GM21786 (cell line): Measurements from ENCODE around the gene FAM43B.

Source experiments
- ATAC-seq: cut with Tn5 transposase; IDR thresholded peaks from one replicate; pipeline ENCODE4 v1.9.1; 2021; ENCODE audit not compliant: unreplicated experiment

Gene FAM43B

DNA sequence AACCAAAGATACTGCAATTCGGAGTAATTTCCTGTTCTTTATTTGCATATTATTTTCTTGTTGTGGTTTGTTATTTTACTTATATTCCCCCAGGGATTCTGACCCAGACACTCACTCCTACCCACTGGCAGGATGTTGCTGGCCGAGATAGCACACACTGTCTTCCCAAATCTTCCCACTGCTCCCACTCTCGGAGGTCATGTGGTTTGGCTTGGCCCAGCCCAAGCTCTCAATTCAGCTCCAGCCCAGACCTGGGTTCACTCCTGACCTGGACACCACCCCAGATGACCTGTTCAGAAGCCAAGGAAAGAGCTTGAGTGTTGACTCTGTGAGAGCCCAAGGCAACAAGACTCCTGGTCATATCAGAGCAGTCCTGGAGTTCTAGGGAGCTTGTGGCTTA lies 1.2 kb upstream of the FAM43B start:
- ATAC-seq, result no peak

DNA sequence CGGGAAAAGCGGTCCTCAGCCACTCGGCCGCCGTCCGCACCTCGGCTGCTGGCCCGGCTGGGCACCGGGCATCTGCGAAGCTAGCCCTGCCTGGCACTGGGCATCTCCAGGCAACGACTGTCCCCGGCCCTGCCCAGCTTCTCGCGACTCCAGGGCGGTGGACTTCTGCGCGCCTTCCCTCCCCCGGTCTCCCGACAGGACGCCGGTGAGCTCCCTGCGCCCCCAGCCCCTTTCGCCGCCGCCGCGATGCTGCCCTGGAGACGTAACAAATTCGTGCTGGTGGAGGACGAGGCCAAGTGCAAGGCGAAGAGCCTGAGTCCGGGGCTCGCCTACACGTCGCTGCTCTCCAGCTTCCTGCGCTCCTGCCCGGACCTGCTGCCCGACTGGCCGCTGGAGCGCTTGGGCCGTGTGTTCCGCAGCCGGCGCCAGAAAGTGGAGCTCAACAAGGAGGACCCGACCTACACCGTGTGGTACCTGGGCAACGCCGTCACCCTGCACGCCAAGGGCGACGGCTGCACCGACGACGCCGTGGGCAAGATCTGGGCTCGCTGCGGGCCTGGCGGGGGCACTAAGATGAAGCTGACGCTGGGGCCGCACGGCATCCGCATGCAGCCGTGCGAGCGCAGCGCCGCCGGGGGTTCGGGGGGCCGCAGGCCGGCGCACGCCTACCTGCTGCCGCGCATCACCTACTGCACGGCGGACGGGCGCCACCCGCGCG lies 514 bp downstream of the FAM43B start:
- ATAC-seq, result no peak

DNA sequence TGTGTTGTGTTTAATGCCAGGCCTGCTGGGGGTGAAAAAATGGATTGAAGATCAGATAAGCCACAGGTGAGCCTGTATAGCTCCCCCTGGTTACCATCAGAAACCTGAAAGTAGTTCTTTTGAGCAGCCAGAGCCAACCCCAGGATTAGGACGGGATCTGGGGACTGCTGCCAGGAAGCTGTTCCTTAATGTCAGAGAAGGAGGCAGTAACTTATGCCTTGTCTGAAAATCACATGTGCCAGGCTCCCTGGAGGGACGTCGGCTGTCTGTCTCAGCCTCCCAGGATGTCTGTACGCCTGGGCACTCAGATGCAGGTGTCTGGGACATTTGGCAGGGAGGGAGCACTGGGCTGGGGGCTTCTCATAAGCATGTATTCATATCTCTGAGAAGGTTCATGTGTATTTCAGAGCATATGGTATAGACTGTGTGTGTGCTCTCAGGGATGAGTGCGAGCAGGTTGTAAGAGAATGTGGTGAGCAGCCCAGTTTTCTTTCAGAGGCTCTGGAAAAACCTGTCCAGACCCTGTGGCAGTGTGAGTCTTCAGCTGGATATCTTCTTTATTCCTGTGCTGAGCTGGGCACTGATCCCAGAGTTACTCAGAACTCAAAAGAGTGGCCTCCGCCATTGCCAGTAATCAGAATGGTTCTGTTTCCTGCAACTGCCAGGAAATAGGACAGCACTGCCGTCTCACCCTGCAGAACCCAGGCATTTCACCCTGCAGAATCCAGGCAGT lies 2.8 kb downstream of the FAM43B start:
- ATAC-seq, result no peak

DNA sequence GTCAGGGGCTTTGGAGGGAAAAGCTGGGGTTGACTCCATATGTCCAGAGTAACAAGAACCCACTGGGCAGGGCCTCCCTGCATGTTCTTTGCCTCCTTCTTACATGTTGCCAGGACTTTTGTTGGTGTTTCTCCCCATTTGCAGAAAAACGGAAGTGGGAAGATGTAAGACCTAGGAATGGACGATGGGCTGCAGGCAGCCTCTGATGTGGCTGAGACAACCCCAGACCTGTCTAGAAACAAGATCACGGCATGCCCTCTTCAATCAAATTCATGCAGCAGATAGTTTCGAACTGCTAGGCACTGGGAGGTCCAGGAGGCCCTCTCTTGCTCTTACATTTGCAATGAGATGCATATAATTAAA lies 3.4 kb downstream of the FAM43B start:
- ATAC-seq, result no peak

DNA sequence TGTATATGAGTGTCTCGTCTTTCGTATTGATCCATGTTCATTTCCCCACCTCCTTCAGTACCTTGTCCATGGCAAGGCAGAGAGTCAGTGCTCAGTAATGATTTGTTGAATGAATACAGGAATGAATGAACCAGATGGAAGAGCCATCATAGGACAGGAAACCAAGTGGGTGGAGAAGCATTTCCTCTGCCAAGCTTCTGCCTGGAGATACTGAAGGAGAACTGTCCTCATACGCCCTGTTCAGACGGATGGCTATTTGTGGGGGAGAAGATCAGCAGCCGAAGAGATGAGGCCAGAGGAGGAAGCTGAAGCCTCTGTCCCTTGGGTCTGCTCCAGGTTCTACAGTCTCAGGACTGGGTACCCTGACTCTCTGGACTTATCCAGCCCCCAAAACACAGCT lies 5.8 kb downstream of the FAM43B start:
- no peak for ATAC-seq

DNA sequence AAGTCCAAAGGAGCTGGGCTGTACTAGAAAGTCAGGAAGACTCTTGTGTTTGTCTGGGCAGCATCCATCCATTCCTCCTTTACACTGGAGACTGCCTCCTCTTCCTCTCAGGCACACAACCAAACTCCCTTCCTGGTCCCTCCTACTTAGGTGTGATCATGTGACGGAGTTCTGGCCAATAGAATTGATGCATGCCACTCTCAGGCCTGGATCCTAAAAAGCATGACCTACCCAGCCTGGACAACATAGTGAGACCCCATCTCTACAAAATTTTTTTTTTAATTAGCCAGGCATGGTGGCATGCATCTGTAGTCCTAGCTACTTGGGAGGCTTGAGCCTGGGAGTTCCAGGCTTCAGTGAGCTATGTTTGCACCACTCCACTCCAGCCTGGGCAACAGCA lies 8.6 kb downstream of the FAM43B start:
- ATAC-seq, result no peak

DNA sequence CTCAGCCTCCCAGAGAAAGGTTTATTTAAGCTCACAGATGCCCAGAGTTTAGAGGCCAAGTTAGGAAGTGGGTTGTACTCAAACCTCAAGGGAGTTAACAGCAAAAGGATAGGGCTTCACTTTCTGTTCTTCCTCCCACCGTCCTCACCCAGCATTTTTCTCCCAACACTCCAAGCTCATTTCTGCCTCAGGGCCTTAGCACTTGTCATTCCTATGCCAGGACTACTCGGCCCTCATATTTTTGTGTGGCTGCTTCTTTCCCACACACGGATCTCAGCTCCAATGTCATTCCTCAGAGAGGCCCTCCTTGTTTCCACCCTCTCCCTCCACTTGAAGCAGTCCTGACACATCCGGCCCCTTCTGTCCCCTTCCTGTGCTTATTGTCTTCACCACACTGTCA lies 12.9 kb downstream of the FAM43B start:
- no peak for ATAC-seq

DNA sequence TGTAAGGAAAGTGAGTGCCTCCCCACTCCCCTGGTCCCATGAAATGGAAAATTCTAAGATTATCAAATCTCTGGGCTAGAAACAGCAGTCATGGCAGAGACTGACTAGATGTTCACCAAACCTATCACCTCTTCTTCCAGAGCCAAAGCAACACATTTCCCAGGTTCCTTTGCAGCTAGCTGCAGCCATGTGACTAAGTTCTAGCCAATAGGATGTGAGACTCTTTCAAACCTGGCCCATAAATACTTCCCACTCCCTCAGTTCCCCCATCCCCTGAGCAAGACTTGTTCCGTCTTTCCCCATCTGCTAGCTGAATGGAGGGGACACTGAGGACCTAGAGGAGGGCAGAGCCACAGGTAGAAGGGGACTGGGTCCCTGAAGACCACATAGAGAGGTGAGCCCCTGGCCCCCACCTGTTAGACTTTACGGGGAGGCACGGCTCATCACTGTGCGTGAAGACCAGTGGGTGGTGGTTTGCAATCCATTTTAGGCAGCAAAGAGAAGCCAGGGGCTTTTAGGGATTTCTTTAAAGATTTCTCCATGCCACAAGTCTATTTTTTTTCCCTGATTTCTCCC lies 17.2 kb downstream of the FAM43B start:
- no peak for ATAC-seq

DNA sequence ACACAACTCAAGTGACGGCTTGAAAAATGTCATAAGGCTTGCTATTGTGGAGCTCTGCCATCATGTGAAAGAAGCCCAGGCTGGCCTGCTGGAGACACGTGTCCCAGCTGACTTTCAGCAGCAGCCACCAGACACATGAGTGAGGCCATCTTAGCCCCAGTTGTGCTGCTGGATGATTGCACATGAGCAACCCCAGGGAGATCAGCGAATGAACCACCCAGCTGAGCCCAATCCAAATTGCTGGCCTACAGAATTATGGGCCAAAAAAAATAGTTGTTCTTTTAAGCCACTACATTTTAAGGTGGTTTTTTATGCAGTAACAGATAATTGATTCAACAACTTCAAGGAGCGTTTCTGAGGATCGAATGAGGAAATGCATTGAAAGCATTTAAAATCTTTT lies 19.1 kb downstream of the FAM43B start:
- no peak for ATAC-seq

DNA sequence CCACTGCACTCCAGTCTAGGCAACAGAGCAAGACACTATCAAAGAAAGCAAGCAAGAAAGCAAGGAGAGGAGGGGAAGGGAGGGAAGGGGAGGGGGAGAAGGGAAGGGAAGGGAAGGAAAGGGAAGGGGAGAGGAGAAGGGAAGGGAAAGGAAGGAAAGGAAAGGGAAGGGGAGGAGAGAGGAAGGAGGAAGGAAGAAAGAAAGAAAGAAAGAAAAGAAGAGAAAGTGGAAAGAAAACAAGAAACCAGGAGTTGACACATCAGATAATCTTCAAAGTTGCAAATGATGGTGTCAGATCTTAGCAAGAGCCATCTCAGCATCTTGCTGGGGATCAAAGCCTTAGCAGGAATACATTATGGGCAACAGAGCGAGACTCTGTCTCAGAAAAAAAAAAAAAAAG lies 21.6 kb downstream of the FAM43B start:
- ATAC-seq, result no peak

DNA sequence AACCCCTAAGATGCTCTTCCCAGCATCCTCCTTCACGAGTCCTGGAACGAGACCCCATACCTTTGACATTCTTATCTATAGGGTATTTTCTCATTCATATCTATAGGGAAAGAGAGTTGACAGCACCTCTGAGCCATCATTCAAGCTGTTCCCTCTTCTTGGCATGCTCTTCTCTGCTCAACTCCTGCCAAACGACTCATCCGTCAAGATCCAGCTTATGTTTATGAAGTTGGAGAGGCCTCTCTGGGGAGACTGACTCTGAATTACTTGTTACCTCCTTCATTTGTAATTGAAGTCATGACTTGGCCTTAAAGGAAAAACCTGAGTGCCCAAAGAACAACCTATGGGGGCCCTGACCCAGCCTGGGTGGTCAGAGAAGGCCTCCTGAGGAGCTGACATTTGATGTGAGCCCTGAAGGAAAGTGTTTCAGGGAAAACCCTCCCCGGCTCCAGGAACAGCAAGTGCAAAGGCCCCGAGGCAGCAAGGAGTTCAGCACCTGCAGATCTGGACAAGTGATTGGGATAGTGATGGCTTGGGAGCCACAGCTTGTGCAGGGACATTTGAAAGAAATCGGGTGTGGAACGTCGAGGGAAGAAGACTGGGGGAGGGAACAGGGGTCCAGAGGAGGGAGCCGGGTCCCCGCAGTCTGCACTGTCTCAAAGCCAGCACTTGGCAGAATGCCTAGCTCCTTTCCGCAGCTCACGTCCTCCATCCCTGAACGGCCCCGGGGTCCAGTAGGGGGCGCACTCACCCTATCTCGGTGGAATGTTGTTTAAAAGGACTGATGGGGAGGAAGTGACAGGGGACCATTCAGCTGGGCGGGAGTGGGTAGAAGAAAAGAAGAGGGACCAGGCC lies 22.5 kb downstream of the FAM43B start:
- no peak for ATAC-seq

DNA sequence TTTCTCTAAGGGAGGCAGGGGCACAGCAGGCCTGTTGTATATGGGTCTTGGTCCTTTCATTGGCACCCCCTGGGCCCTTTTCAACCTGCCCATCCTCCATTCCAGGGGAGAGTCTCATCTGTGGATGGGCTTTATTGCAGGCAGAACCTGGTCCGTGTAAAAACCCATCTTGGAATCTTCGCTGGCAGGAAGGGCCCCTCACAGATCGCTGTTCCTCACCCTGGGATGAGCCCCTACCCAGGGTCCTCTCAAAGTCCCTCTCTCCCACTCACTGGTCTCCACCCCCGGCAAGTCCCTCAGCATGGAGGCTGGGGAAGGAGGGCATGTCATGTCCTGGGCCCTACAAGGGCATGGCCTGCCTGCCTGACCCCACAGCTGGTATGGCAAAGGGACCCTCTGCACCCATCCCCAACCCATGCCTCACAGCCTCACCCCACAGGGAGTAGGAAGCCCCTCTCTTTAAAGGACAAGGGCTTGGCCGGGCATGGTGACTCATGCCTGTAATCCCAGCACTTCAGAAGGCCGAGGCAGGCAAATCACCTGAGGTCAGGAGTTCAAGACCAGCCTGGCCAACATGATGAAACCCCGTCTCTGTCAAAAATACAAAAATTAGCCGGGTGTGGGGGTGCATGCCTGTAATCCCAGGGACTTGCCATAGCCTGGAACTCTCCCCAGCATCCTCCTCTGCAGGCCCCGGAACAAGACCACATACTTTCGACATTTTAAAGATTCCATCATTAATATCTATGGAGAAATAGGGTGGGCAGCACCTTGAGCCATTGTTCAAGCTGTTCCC lies 23.4 kb downstream of the FAM43B start:
- no peak for ATAC-seq

DNA sequence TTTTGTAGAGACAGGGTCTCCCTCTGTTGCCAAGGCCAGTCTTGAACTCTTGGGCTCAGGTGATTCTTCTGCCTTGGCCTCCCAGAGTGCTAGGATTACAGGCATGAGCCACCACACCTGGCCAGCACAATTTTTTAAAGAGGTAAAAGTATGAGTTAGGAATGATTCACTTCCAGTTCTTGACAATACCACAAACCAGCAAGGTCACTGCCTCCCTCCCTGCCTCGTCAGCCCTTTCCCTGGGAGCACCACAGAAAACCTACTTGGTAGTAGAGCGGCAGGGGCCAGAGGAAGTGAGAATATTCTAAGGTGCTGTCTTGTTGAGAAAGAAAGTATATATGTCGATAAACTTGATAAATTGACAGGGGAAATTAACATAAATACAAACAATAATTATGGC lies 25.7 kb downstream of the FAM43B start:
- no peak for ATAC-seq

DNA sequence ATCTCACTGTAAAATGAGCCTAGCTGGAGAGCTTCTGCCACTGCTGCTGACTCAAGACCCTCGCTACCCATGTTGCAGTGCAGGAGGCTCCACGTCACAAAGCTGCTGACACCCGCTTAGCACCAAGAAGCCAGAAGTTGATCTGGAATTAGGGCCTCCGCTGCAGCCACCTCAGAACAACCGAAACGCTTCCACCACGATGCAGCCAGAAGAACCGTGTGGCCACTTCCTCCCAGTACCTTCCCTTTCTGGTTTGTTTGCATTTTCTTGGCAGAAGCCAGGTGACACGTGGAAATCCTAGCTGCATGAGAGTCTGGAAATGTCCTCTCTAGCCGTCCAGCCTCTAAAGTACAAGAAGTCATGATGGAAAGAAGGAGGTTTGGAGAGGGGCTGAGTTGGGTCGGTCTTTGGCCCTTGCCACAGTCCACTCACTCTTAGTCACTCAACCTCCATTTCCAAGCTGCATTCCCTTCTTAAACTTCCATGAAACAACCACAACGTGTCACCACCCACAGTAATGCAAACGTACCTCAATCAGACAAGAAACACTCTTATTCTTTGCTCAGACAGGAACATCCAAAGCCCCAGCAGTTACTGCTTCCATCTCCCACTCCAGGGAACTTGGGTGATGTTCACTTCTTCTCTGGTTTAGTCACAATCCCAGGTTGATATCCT lies 26.5 kb downstream of the FAM43B start:
- no peak for ATAC-seq

DNA sequence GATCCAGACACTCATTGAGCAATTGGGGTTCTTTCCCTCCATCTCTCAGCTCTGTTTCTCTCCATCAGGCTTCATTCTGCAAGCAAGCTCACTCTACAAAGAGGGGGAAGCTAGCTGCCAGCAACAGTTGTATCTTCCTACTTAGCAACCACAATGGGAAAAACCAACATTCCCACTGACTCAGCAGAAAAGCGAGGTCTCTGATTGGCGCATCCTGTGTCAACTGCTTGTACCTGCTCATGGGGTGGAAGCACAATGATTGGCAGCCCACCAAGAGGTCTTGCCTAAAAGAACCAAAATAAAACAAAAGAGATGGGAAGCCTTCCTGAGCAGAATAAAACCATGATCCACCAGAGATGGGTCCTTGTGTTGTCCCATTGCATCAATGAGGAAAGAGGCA lies 32.5 kb downstream of the FAM43B start:
- ATAC-seq, result no peak

DNA sequence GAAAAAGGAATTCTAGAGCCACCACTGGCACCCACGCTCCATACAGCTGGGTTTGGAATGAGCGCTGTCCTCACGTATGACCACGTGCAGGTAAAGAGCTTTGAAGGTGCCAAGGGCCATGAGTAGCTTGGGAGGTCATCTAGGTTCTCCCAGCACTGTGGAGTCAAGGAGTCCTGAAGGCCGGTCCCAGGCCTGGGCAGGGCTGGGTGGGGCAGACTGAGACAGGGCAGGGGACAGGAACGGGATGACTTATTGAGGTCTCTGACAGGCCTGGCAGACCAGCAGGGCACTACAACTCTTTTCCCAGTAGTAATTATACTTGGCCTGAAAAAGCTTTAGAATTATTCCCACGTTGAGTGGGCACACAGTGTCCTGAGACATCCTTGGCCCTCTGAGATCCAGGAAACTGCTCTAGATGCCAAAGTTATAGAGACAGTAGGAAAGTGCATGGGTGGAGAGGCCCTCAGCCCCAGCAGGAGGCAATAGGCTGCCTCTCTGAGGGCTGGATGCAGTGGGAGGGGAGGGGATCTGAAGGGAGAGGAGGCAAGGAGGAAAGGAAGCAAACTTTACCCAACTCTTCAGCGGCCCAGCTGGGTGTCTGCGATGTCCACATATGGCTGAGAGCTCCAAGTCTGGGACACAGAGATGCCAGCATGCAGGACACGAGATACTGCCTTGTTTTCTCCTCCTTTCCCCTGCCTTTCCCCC lies 34.7 kb downstream of the FAM43B start:
- ATAC-seq, result no peak

DNA sequence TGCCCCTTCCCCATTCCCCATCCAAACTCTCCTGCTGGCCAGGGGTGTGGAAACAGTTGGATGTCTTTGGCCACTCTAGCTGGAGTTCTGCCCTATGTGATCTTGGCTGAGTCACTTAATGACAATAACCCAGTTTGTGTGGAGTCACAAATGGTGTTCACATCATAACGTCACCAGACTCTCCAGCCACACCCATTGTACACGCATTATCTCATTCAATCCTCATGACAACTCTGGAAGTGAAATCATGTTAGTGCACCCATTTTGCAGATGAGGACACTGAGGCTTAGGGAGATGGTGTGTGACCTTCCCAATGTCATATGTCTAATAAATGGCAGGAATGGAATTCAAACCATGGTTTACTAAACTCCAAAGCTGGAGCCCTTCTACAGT lies 35.3 kb downstream of the FAM43B start:
- ATAC-seq, result no peak

DNA sequence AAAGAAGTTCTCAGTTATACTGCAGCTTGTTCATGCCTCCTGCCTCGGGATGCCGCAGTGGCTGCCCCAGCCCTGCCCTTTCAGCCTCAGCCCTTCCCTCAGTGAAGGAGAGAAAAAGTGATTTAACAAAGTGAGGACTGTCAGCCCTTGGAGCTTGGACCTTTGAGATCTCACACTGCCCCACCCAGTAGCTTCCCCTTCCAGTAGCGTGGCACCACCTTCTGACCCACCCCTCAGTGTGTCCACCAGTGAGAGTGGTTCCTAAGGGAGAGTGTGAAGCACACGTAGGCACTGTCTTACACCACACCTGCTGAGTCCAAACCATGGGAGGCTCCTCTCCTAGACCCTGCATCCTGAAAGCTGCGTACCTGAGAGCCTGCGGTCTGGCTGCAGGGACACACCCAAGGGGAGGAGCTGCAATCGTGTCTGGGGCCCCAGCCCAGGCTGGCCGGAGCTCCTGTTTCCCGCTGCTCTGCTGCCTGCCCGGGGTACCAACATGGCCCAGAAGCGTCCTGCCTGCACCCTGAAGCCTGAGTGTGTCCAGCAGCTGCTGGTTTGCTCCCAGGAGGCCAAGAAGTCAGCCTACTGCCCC lies 36.4 kb downstream of the FAM43B start, which contains the start of gene CDA:
Gene CDA (plus strand): TSS at position 464 of the 592 bp plus-strand sequence. CDS start 33 bp downstream, at position 497.
- no peak for ATAC-seq
